ENCODE data around the gene FAM184A.
"Not testable (repeated sequence)": the region's sequence is repeated elsewhere in the genome, so short reads cannot be mapped to it uniquely, and the experiment has no call there.

FAM184A gene

GRCh38 chr6:119002069-119002468 lies 76.4 kb downstream of the FAM184A start:
- no peak for DNase-seq

GRCh38 chr6:118999494-119000040 lies 78.9 kb downstream of the FAM184A start:
- no peak for DNase-seq

GRCh38 chr6:118997426-118997825 lies 81.0 kb downstream of the FAM184A start:
- not testable (repeated sequence) for DNase-seq

- no peak for DNase-seq
These were observed 82.1 kb downstream of the FAM184A start for GRCh38 chr6:118996289-118996820.

GRCh38 chr6:118993803-118994251 lies 84.6 kb downstream of the FAM184A start:
- DNase-seq, result no peak

GRCh38 chr6:118993358-118993757 lies 85.1 kb downstream of the FAM184A start:
- no peak for DNase-seq

GRCh38 chr6:118992186-118992795 lies 86.2 kb downstream of the FAM184A start:
- no peak for DNase-seq

GRCh38 chr6:118986312-118986711 lies 92.2 kb downstream of the FAM184A start:
- DNase-seq, result no peak

GRCh38 chr6:118985123-118985830 lies 93.2 kb downstream of the FAM184A start:
- no peak for DNase-seq

- DNase-seq, result no peak
These were observed 94.1 kb downstream of the FAM184A start for GRCh38 chr6:118984342-118984741.

- DNase-seq, result no peak
These were observed 95.9 kb downstream of the FAM184A start for GRCh38 chr6:118982575-118982911.

- DNase-seq, result no peak
These were observed 96.4 kb downstream of the FAM184A start for GRCh38 chr6:118981884-118982574.

- DNase-seq, result no peak
These were observed 98.4 kb downstream of the FAM184A start for GRCh38 chr6:118980063-118980462.

- no peak for DNase-seq
These were observed 103.7 kb downstream of the FAM184A start for GRCh38 chr6:118974790-118975189.

- no peak for DNase-seq
These were observed 106.8 kb downstream of the FAM184A start for GRCh38 chr6:118971682-118972081.

GRCh38 chr6:118970866-118971265 lies 107.6 kb downstream of the FAM184A start:
- no peak for DNase-seq

- peak; percentile 34 for DNase-seq
These were observed 110.0 kb downstream of the FAM184A start for GRCh38 chr6:118968416-118968815.

GRCh38 chr6:118967239-118967638 lies 111.2 kb downstream of the FAM184A start:
- no peak for DNase-seq

- DNase-seq, result no peak
These were observed 112.6 kb downstream of the FAM184A start for GRCh38 chr6:118965843-118966370.

- peak; percentile 71 for DNase-seq
These were observed 113.1 kb downstream of the FAM184A start for GRCh38 chr6:118965371-118965770.

GRCh38 chr6:118963003-118963402 lies 115.5 kb downstream of the FAM184A start:
- DNase-seq, result peak; percentile 29

GRCh38 chr6:118959903-118960302 lies 118.6 kb downstream of the FAM184A start:
- DNase-seq, result no peak

- DNase-seq, result no peak
These were observed 125.1 kb downstream of the FAM184A start for GRCh38 chr6:118953391-118953790.

All from kidney glomerular epithelial cell (primary cell).